Measurements from ENCODE around the gene ADAMTS16.

DNA sequence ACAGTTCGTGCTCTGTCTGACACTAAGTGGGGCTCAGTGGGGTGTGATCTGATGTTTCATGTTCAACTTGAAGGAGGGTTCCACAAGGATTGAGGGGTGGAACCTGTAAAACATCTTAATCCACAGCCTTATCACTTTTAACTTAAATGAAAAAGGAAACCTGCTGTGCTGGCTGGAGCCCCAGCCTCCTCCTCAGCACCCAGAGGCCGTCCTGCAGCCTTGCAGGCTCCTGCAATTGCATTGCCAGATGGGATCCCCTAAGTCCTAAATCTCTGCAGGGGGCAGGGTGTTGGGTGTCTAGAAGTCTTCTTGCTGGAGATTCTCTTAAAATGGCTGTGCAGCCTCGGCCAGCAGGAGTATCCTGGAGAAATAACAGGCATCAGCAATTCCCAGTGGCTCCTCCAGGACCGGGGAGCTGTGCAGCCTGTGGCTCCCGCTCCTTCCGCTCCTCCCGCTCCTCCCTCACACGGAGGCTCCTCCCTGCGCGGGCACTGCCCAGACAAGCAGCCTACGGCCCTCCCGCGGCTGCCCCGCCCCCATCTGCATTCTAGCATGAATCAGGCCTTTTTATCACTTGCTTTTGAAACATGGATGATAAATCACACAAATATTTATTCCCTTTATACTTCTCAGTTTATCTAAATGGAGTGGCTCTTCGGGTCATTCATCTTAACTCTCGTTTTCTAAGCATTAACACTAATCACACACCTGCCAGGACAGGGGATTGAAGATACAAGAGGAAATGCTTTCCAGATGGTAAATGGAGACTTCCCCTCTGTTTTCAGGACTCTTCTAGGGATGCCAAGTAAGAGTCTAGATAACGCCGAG is 131.0 kb downstream of the ADAMTS16 start:
- TF ChIP-seq, protein P1, sequence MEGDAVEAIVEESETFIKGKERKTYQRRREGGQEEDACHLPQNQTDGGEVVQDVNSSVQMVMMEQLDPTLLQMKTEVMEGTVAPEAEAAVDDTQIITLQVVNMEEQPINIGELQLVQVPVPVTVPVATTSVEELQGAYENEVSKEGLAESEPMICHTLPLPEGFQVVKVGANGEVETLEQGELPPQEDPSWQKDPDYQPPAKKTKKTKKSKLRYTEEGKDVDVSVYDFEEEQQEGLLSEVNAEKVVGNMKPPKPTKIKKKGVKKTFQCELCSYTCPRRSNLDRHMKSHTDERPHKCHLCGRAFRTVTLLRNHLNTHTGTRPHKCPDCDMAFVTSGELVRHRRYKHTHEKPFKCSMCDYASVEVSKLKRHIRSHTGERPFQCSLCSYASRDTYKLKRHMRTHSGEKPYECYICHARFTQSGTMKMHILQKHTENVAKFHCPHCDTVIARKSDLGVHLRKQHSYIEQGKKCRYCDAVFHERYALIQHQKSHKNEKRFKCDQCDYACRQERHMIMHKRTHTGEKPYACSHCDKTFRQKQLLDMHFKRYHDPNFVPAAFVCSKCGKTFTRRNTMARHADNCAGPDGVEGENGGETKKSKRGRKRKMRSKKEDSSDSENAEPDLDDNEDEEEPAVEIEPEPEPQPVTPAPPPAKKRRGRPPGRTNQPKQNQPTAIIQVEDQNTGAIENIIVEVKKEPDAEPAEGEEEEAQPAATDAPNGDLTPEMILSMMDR (IDR thresholded peaks at IDR 0.05): no peak
- TF ChIP-seq EZH2phosphoT487 (IDR thresholded peaks at IDR 0.05) (no peak), EZH2 (IDR thresholded peaks at IDR 0.05) (no peak)

Measured in neural progenitor cell (in vitro differentiated cells).